ENCODE measurements around the gene VSIG10. TPM values are rescaled to one million over a fixed set of nuclear protein-coding genes. Genes with fewer than 3 reads are reported as not detected.

Gene VSIG10
- total RNA-seq, 1 experiment from 2014 or later, result 7.7 TPM

GRCh38 chr12:118050972-118051910 is 52.6 kb downstream of the VSIG10 start:
- POLR2A ChIA-PET (ENCODE audit: low non-redundant PET), result no interaction called here
- H3K27ac ChIP-seq (ENCODE audit: low read depth, low read length, poor library complexity, severe bottlenecking), result no peak overlapping the region
- CTCF ChIA-PET, result no interaction called here

GRCh38 chr12:118046430-118046829 is 57.4 kb downstream of the VSIG10 start:
- CTCF ChIA-PET, result no interaction called here
- no peaks in the 10 kb centered on the region for H3K4me1 ChIP-seq (ENCODE audit: insufficient read depth, low read length, poor library complexity, severe bottlenecking)
- no peak overlapping the region for H3K4me3 ChIP-seq (ENCODE audit: low read depth, low read length, poor library complexity, severe bottlenecking)
- POLR2A ChIA-PET (ENCODE audit: low non-redundant PET), result no interaction called here
- H3K36me3 ChIP-seq (ENCODE audit: insufficient read depth, low read length, poor library complexity, severe bottlenecking), result peaks cover 29% of the 10 kb centered on the region
- H3K9me3 ChIP-seq (ENCODE audit: low read depth, low read length, poor library complexity, severe bottlenecking), result no peaks in the 10 kb centered on the region
- no peaks in the 10 kb centered on the region for H3K27me3 ChIP-seq (replicated peaks; ENCODE audit: insufficient read depth, low read depth, low read length, poor library complexity)
- H3K27ac ChIP-seq (ENCODE audit: low read depth, low read length, poor library complexity, severe bottlenecking), result no peak overlapping the region
- BruUV-seq (replicated peaks), result no TSS peak
- no peak for TF ChIP-seq EZH2 (IDR thresholded peaks at IDR 0.05; ENCODE audit: borderline replicate concordance, low read depth, low read length, poor library complexity, severe bottlenecking)
- TF ChIP-seq CTCF (conservative IDR thresholded peaks at IDR 0.05; ENCODE audit: low read depth, low read length), result no peak
- no peak for DNase-seq (ENCODE audit: low spot score)
- intact Hi-C loops (cut with micrococcal nuclease; ENCODE audit: unreplicated experiment), result no loop called here

More at GRCh38 chr12:118050972-118051910, 52.6 kb downstream of the VSIG10 start:
- Histone ChIP-seq H3K9me3 (ENCODE audit: low read depth, low read length, poor library complexity, severe bottlenecking) (no peaks in the 10 kb centered on the region), H3K4me3 (ENCODE audit: low read depth, low read length, poor library complexity, severe bottlenecking) (no peak overlapping the region), H3K27me3 (replicated peaks; ENCODE audit: insufficient read depth, low read depth, low read length, poor library complexity) (no peaks in the 10 kb centered on the region), H3K36me3 (ENCODE audit: insufficient read depth, low read length, poor library complexity, severe bottlenecking) (peaks cover 17% of the 10 kb centered on the region), H3K4me1 (ENCODE audit: insufficient read depth, low read length, poor library complexity, severe bottlenecking) (no peaks in the 10 kb centered on the region)
- BruUV-seq (replicated peaks), result no TSS peak
- intact Hi-C loops (cut with micrococcal nuclease; ENCODE audit: unreplicated experiment), result no loop called here
- TF ChIP-seq EZH2 (IDR thresholded peaks at IDR 0.05; ENCODE audit: borderline replicate concordance, low read depth, low read length, poor library complexity, severe bottlenecking), result no peak
- TF ChIP-seq CTCF (conservative IDR thresholded peaks at IDR 0.05; ENCODE audit: low read depth, low read length), result no peak
- no peak for DNase-seq (ENCODE audit: low spot score)

GRCh38 chr12:118044577-118044976 is 59.2 kb downstream of the VSIG10 start:
- CTCF ChIA-PET, result no interaction called here
- Histone ChIP-seq H3K27ac (ENCODE audit: low read depth, low read length, poor library complexity, severe bottlenecking) (no peak overlapping the region), H3K4me3 (ENCODE audit: low read depth, low read length, poor library complexity, severe bottlenecking) (no peak overlapping the region), H3K36me3 (ENCODE audit: insufficient read depth, low read length, poor library complexity, severe bottlenecking) (peaks cover 30% of the 10 kb centered on the region), H3K27me3 (replicated peaks; ENCODE audit: insufficient read depth, low read depth, low read length, poor library complexity) (no peaks in the 10 kb centered on the region), H3K9me3 (ENCODE audit: low read depth, low read length, poor library complexity, severe bottlenecking) (no peaks in the 10 kb centered on the region), H3K4me1 (ENCODE audit: insufficient read depth, low read length, poor library complexity, severe bottlenecking) (no peaks in the 10 kb centered on the region)
- no peak for DNase-seq (ENCODE audit: low spot score)
- intact Hi-C loops (cut with micrococcal nuclease; ENCODE audit: unreplicated experiment), result no loop called here
- POLR2A ChIA-PET (ENCODE audit: low non-redundant PET), result no interaction called here
- TF ChIP-seq EZH2 (IDR thresholded peaks at IDR 0.05; ENCODE audit: borderline replicate concordance, low read depth, low read length, poor library complexity, severe bottlenecking) (no peak), CTCF (conservative IDR thresholded peaks at IDR 0.05; ENCODE audit: low read depth, low read length) (no peak)
- BruUV-seq (replicated peaks), result no TSS peak

Data from A673 (cell line).